HG03354 (cell line): ENCODE data around the gene HSDL2.

Experiments used
- ATAC-seq: cut with Tn5 transposase; IDR thresholded peaks from one replicate; pipeline ENCODE4 v1.9.1; 2021; ENCODE audit warnings: mild to moderate bottlenecking; ENCODE audit not compliant: unreplicated experiment, poor library complexity, severe bottlenecking

The HSDL2 gene

GRCh38 chr9:112439825-112440224 is 59.9 kb downstream of the HSDL2 start:
- no peak for ATAC-seq

GRCh38 chr9:112443200-112443599 is 63.3 kb downstream of the HSDL2 start:
- no peak for ATAC-seq

GRCh38 chr9:112443636-112444035 is 63.7 kb downstream of the HSDL2 start:
- ATAC-seq = no peak

GRCh38 chr9:112445196-112445595 is 65.3 kb downstream of the HSDL2 start:
- ATAC-seq = no peak

- no peak for ATAC-seq
These were observed 66.2 kb downstream of the HSDL2 start for GRCh38 chr9:112446080-112446479.

- no peak for ATAC-seq
These were observed 66.6 kb downstream of the HSDL2 start for GRCh38 chr9:112446526-112446925.

GRCh38 chr9:112447283-112447761 is 67.4 kb downstream of the HSDL2 start:
- no peak for ATAC-seq

GRCh38 chr9:112462855-112463254 is 82.9 kb downstream of the HSDL2 start:
- no peak for ATAC-seq

- ATAC-seq = no peak
These were observed 85.4 kb downstream of the HSDL2 start for GRCh38 chr9:112465352-112465751.

GRCh38 chr9:112472996-112473395 is 93.1 kb downstream of the HSDL2 start:
- ATAC-seq = no peak

- ATAC-seq = no peak
These were observed 94.1 kb downstream of the HSDL2 start for GRCh38 chr9:112473986-112474385.

- ATAC-seq = no peak
These were observed 95.4 kb downstream of the HSDL2 start for GRCh38 chr9:112475318-112475717.

GRCh38 chr9:112477330-112477729 is 97.4 kb downstream of the HSDL2 start:
- ATAC-seq = no peak

GRCh38 chr9:112479221-112479620 is 99.3 kb downstream of the HSDL2 start:
- ATAC-seq = no peak

- no peak for ATAC-seq
These were observed 104.7 kb downstream of the HSDL2 start for GRCh38 chr9:112484607-112485006.

- no peak for ATAC-seq
These were observed 105.7 kb downstream of the HSDL2 start for GRCh38 chr9:112485574-112485973.

GRCh38 chr9:112486221-112487007 is 106.5 kb downstream of the HSDL2 start, which contains the start of gene KIAA1958:
Gene KIAA1958 (plus strand): TSS chr9:112486827. CDS start chr9:112574081, 87,254 bp downstream.
- ATAC-seq = peak; percentile 89

- peak; percentile 61 for ATAC-seq
These were observed 107.3 kb downstream of the HSDL2 start for GRCh38 chr9:112487008-112487798.

GRCh38 chr9:112487799-112488340 is 108.0 kb downstream of the HSDL2 start:
- no peak for ATAC-seq

GRCh38 chr9:112489039-112489546 is 109.2 kb downstream of the HSDL2 start:
- ATAC-seq = no peak
